HepG2 (cell line): Measurements from ENCODE around the gene NRL. TPM values are rescaled to one million over a fixed set of nuclear protein-coding genes. Genes with fewer than 3 reads are reported as not detected.

Source experiments
- CBX2 ChIP-seq, 2 experiments: fragments of 200-600 bp in 1 of 2; sonication (generic); formaldehyde crosslinking in 1 of 2; IDR thresholded peaks; 2 replicates each; pipeline versions ENCODE4 v1.7.0 to v1.8.1; 2018 to 2022; ENCODE audit warnings: low read depth in 2 of 2, low read length in 1 of 2, mild to moderate bottlenecking in 1 of 2, missing genetic modification reagents in 1 of 2
- CEBPG ChIP-seq: IDR thresholded peaks from 2 replicates; pipeline ENCODE4 v1.6.1; 2016
- EEA1 ChIP-seq: sonication (generic); formaldehyde crosslinking; IDR thresholded peaks from 2 replicates; pipeline ENCODE4 v1.5.1; 2020; ENCODE audit warnings: mild to moderate bottlenecking, missing genetic modification reagents, borderline replicate concordance
- GATA4 ChIP-seq: sonication (generic); IDR thresholded peaks from 2 replicates; pipeline ENCODE4 v1.6.1; 2016; ENCODE audit warnings: antibody characterized with exemption, low read depth, borderline replicate concordance
- JUNB ChIP-seq: sonication (generic); formaldehyde crosslinking; IDR thresholded peaks from 2 replicates; pipeline ENCODE4 v1.8.0; 2022; ENCODE audit warnings: missing genetic modification reagents, mild to moderate bottlenecking, borderline replicate concordance
- LCORL ChIP-seq, 2 experiments: fragments of 450-650 bp in 1 of 2; sonication (generic) in 1 of 2; formaldehyde crosslinking in 1 of 2; IDR thresholded peaks; 2 replicates each; pipeline versions ENCODE4 v1.5.0 to v1.6.1; 2017 to 2020; ENCODE audit warnings: antibody characterized with exemption in 1 of 2, missing genetic modification reagents in 1 of 2
- MLX ChIP-seq: IDR thresholded peaks from 2 replicates; pipeline ENCODE4 v1.6.1; 2016
- MXD3 ChIP-seq: IDR thresholded peaks from 2 replicates; pipeline ENCODE4 v1.6.1; 2016; ENCODE audit warnings: mild to moderate bottlenecking, missing biosample characterization, missing genetic modification reagents
- SNAPC4 ChIP-seq: sonication (generic); formaldehyde crosslinking; IDR thresholded peaks from 2 replicates; pipeline ENCODE4 v1.4.0; 2020; ENCODE audit warnings: mild to moderate bottlenecking, missing genetic modification reagents
- TCF12 ChIP-seq, 2 experiments: fragments of 450-650 bp in 1 of 2; sonication (generic) in 1 of 2; formaldehyde crosslinking in 1 of 2; IDR thresholded peaks; 2 replicates each; pipeline versions ENCODE4 v1.6.1 to v1.8.0; 2017 to 2022; ENCODE audit warnings: antibody characterized with exemption in 1 of 2, mild to moderate bottlenecking in 1 of 2, missing genetic modification reagents in 1 of 2, moderate library complexity in 1 of 2
- THYN1 ChIP-seq: sonication (generic); formaldehyde crosslinking; IDR thresholded peaks from 2 replicates; pipeline ENCODE4 v1.8.1; 2023; ENCODE audit warnings: low read depth, mild to moderate bottlenecking, moderate library complexity, missing genetic modification reagents, borderline replicate concordance
- polyA plus RNA-seq, 8 experiments: library from polyadenylated mRNA; depleted of rRNA in 3 of 8; stranded (reverse) in 7 of 8; unstranded in 1 of 8; fragments of >200 nt; fragmentation: Illumina TruSeq in 4 of 8; extraction: Trizol in 4 of 8; gene quantifications; 2 replicates each; pipeline versions ENCODE4 v1.2.1 to v1.2.3, GENCODE V29; 2011 to 2016; ENCODE audit warnings: low read depth in 4 of 8, missing spikeins in 1 of 8, mixed read lengths in 1 of 8; ENCODE audit not compliant: insufficient read depth in 1 of 8
- total RNA-seq, 5 experiments: library from RNA; depleted of rRNA; stranded (reverse); fragments of >200 nt; fragmentation: Illumina TruSeq; extraction: Trizol; gene quantifications; 2 replicates each; pipeline ENCODE4 v1.2.3, GENCODE V29; 2016; ENCODE audit warnings: low read depth in 1 of 5
- TF ChIP-seq, protein P1 (sequence below): sonication (generic); formaldehyde crosslinking; IDR thresholded peaks from 2 replicates; pipeline ENCODE4 v1.4.0; 2020; ENCODE audit warnings: missing genetic modification reagents, borderline replicate concordance
- TF ChIP-seq, protein P2 (sequence below): sonication (generic); formaldehyde crosslinking; IDR thresholded peaks from 2 replicates; pipeline ENCODE4 v1.5.1; 2020; ENCODE audit warnings: missing genetic modification reagents, mild to moderate bottlenecking, borderline replicate concordance

The NRL gene
- total and polyA plus RNA-seq, 2 of the 13 experiments (the other 11 are each of a cell fraction or from before 2014, with no cell fraction given), result 2.5 to 4.7 TPM

GRCh38 chr14:24074625-24075484 is 39.9 kb downstream of the NRL start (continued):
- TF ChIP-seq, protein P1, sequence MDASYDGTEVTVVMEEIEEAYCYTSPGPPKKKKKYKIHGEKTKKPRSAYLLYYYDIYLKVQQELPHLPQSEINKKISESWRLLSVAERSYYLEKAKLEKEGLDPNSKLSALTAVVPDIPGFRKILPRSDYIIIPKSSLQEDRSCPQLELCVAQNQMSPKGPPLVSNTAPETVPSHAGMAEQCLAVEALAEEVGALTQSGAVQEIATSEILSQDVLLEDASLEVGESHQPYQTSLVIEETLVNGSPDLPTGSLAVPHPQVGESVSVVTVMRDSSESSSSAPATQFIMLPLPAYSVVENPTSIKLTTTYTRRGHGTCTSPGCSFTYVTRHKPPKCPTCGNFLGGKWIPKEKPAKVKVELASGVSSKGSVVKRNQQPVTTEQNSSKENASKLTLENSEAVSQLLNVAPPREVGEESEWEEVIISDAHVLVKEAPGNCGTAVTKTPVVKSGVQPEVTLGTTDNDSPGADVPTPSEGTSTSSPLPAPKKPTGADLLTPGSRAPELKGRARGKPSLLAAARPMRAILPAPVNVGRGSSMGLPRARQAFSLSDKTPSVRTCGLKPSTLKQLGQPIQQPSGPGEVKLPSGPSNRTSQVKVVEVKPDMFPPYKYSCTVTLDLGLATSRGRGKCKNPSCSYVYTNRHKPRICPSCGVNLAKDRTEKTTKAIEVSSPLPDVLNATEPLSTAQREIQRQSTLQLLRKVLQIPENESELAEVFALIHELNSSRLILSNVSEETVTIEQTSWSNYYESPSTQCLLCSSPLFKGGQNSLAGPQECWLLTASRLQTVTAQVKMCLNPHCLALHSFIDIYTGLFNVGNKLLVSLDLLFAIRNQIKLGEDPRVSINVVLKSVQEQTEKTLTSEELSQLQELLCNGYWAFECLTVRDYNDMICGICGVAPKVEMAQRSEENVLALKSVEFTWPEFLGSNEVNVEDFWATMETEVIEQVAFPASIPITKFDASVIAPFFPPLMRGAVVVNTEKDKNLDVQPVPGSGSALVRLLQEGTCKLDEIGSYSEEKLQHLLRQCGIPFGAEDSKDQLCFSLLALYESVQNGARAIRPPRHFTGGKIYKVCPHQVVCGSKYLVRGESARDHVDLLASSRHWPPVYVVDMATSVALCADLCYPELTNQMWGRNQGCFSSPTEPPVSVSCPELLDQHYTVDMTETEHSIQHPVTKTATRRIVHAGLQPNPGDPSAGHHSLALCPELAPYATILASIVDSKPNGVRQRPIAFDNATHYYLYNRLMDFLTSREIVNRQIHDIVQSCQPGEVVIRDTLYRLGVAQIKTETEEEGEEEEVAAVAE (CRISPR knock-in tag), result no peak
- no peak for TF ChIP-seq LCORL (IDR thresholded peaks at IDR 0.05)
- TF ChIP-seq LCORL (CRISPR knock-in tag; IDR thresholded peaks at IDR 0.05), result no peak
- no peak for TF ChIP-seq TCF12 (IDR thresholded peaks at IDR 0.05)
- no peak for TF ChIP-seq TCF12 (CRISPR knock-in tag; IDR thresholded peaks at IDR 0.05)
- TF ChIP-seq MLX (CRISPR knock-in tag), result no peak
- TF ChIP-seq CBX2 (IDR thresholded peaks at IDR 0.05; ENCODE audit: low read depth, low read length), result no peak
- no peak for TF ChIP-seq CBX2 (CRISPR knock-in tag; IDR thresholded peaks at IDR 0.05; ENCODE audit: low read depth)
- no peak for TF ChIP-seq THYN1 (CRISPR knock-in tag)
- no peak for TF ChIP-seq EEA1 (CRISPR knock-in tag)
- TF ChIP-seq, protein P2, sequence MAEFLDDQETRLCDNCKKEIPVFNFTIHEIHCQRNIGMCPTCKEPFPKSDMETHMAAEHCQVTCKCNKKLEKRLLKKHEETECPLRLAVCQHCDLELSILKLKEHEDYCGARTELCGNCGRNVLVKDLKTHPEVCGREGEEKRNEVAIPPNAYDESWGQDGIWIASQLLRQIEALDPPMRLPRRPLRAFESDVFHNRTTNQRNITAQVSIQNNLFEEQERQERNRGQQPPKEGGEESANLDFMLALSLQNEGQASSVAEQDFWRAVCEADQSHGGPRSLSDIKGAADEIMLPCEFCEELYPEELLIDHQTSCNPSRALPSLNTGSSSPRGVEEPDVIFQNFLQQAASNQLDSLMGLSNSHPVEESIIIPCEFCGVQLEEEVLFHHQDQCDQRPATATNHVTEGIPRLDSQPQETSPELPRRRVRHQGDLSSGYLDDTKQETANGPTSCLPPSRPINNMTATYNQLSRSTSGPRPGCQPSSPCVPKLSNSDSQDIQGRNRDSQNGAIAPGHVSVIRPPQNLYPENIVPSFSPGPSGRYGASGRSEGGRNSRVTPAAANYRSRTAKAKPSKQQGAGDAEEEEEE (CRISPR knock-in tag), result no peak
- TF ChIP-seq JUNB (CRISPR knock-in tag), result no peak
- TF ChIP-seq GATA4, result no peak
- TF ChIP-seq CEBPG (CRISPR knock-in tag), result no peak
- no peak for TF ChIP-seq SNAPC4
- no peak for TF ChIP-seq MXD3 (CRISPR knock-in tag)
